GM18858 (cell line): ENCODE results near the gene CYTH1.

Experiments used
- ATAC-seq: cut with Tn5 transposase; IDR thresholded peaks from one replicate; pipeline ENCODE4 v1.9.1; 2021; ENCODE audit not compliant: unreplicated experiment

CYTH1 gene

DNA sequence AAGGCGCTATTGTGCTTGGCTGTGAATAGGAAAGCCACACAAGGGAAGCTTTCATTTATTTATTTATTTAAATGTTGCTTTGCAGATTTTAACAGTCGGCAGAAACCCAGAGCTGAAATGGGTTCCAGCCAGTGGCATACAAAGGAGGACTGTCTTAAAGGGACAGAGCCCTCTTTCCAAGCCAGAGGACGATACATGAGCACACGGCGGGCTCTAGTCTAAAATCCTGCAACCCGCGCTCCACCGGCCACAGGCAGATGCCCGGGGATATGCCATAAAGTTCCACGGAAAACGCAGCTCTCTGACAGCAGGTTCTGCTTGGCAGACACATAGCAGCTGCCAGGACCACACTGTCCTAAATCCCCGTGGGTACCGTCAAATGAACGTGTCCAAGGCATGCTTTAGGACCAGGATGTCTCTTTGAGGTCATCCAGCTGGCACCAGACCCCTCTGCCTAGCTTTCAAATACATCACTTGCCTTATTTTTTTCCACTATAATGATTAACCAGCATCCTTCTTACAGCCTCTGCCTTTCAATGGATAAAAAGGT, 64.6 kb downstream of the CYTH1 start:
- ATAC-seq: no peak

DNA sequence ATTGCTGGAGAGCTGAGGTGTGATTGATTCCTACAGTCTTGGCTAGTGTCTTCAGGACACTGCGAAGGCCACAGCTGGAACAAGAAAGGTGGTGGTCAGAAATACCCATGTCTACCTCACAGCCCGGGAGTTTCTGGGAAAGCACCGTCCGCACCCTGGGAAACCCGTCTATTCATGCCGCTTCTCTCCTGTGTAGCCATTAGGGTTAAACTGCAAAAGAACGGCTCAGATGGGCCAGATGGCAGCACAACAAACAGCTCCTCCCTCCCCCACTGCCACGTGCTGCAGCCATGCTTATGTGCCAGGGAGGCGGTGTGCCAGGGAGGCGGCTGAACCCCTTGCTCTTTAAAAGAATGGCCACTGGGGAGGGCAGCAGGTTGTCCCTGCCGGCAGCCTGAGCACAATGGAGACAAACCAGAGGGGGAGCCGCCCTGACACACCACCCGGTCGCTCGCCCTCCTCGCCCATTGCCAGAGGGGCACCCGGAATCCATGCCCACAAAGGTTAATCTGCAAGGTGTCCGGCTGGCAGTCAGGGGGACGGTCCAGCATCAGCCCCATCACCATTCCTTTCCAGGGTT, 65.2 kb downstream of the CYTH1 start:
- no peak for ATAC-seq

DNA sequence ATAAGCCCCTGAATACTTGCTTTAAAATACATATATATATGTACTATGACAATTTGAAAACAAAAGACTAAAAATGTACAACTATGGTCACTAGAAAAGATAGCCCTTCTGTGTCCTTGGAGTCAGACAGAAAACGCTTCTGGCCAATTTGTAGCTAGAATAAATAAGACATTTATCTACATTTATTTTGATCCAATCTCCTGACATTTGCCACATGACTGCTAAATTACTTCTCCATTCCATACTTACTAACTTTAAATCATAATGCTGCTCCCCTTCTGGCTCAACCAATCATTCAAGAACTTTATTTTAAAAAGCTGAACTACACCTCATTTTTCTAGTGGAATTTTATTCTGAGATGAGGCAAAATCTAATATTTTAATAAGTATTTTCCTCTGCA, 65.8 kb downstream of the CYTH1 start:
- ATAC-seq: no peak

DNA sequence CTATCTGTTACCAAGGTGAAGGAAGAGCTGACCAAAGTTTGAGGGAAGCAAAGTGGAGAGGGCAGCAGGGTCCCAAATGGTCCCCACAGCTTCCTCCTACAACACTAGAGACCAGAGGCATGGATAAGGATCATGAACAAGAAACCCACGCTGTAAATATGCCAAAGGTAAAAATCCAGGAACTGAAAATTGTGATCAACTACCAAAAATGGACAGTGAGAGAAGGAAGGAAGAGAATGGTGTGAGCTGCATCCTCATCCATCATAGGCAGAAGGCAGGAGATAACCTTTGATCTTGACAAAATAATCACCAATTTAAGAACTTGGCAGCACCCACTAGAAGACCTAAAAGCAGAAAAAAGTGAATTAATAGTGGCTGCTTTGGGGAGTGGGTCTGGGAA, 66.2 kb downstream of the CYTH1 start:
- no peak for ATAC-seq

DNA sequence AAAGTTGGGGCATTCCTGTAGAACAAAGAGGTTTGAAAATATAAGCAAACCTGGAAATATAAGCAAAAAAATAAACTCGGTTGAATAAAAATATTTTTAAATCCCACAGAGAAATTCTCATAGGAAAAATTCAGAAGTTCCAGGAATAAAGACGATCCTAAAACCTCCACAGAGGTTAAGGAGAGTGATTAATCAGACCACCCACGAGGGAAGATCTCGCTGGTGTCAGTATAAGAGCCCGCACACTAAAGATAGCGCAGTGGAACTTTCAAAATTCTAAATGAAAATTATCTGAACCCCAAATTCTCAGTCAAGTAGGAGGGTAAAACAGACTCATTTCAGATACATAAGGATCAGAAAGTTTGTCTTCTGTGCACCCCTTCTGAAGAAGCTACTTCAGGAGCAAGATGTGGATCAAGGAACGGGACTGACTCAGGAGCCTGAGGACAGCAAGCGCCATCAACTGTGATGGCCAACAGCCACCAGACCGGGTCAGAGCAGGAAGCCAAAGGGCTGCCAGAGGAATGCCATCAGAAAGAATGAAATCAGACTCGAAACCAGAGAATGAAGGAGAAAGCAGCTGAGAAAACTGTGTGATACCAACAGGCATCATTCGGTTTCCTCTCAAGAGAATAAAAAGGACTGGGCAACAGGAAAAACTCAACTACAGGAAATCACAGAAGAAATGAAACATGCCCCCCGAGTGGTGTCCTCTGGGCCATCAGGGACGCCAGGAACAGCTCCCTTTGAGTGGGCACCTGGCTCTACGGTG, 66.9 kb downstream of the CYTH1 start:
- ATAC-seq: no peak

DNA sequence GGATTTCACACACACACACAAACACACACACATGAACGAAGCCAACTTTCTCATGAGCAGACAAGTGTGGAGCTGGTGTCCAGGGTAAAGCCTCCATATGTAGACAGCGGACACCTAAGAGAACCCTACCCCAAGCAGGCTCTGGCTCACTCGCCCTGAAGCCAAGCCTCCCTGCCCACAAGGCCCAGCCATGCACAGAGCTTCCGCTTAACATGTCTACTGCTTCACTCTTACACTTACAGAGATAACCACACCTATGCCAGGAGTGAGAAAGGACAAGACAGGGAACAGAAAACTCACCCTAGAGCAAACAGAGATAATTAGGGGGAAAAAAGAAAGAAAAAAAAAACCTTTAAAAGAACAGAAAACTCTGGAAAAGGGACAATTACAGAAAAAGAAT, 67.5 kb downstream of the CYTH1 start:
- ATAC-seq: no peak

DNA sequence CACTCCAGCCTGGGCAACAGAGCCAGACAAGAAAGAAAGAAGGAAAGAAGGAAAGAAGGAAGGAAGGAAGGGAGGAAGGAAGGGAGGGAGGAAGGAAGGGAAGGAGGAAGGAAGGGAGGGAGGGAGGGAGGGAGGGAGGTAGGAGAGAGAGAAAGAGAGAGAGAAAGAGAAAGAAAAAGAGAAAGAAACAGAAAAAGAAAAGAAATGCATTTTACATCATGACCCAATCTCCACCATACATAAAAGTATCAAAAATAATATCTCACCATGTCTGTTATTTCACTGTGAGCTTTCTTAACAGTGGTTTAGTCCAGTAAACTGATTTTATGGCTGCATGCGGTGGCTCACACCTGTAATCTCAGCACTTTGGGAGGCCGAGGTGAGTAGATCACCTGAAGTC, 70.0 kb downstream of the CYTH1 start:
- ATAC-seq: no peak

DNA sequence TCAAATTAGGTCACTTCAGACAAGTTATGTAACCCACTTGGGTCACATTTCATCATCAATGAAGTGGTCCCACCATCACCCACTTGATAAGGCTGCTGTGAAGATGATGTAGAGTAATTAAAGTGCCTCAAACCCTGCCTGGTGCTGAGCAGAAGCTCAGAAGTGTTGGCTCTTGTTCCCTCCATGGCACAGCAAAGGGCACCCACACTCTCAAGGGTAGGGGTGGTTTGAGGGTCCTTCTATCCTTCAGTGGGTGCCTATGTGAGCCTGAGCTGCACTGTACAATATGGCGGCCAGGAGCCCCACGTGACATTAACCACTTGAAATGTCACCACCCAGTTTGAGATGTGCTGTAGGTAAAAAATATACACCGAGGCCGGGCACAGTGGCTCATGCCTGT, 71.5 kb downstream of the CYTH1 start:
- no peak for ATAC-seq

DNA sequence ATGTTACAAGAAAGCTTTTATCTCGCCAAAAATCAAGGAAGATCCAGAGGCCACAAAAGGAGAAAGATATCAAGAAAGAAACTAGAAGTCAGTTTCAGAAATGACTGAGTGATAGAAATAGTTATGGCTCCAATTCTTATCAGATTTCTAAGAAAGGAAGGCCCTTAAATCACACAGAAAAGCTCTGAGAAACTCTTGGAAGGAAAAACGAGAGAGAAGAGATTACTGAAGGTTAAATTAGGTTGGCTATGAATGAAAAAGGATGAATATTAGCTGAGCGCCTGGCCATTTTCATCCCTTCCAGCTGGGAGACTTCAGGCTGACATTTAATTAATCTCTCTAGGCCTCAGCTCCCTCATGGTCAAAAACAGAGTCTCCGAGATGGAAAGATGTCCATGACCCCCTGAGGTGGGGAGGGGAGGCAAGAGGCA, 72.3 kb downstream of the CYTH1 start:
- no peak for ATAC-seq

DNA sequence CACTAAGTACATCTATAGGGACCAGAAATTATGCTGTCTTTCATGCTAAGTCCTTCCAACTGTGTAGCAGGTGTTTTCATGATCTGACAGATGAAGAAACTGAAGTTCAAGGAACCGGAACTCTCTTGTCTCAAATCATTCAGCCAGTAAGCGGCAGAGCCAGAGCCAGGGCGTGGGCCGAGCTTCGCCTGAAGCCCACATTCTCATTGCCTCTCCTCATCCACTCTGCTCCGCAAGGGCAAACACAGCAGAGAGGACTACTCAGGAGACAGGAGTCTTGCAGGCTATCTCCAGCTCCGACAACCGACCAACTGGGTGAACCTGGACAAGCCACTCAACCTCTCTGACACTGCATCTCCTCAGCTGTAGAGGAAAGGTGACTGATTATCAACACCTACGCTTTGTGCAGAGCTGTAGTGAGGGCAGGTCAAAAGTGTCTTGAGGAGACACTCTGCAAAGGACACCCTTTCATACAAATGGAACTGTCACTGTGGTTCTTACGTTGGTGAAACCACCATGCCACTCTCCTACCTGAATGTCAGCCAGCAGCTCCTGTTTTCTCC, 72.9 kb downstream of the CYTH1 start:
- ATAC-seq: no peak

DNA sequence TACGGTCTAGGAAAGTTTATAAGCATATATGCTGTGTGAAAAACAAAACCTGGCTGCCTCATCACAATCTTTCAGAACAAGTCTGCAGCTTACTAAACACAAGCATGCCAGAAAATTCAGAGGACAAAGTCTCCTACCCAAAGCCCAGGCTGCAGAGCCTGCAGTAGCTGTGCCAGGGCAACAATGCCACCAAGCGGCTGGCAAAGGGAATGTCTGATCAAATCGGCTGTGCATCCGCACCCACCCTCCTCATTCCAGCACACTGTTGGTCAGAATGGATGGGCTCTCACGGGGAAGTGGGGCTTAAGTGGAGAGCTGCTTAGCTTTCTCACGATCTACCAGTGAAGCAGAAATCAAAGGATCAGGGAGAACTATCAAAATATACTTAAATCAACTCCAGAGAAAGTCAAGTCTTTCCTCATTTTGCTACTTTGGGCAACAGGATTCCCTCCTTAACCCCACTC, 73.5 kb downstream of the CYTH1 start:
- no peak for ATAC-seq

DNA sequence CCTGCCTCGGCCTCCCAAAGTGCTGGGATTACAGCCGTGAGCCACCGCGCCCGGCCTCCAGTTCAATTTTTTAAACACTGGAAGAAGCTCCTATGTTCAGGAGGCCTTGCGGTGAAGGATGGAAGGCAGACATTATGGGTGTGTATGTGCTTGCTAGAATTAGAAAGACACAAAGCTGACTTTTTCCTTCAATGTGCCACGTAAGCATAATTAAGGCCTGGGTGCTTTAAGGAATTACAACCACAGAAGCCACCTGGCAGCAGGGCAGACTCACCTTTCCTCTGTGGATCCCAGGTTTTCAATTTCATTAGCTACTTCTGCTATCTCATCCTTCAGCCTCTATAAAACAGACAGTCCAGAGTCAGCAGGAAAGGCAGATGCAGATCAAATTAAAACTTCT, 74.2 kb downstream of the CYTH1 start:
- no peak for ATAC-seq

DNA sequence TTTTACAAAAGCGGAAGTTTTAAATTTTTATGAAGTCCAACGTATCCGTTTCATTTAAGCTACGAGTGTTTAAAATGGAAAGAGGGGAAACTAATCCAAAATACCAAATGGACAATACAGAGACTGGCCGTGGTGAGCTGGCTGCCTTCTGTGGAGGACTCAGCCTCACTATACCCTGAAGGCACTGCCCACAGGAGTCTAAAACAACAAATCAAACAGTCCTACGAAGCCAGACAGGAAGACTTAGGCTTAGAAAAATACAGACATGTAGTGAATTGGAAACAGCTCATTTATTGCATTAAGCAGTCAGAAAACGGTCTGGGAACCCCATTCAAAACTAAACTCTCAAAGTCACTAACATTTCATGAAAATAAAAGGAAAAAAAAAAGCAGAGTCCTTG, 75.1 kb downstream of the CYTH1 start:
- ATAC-seq: no peak

DNA sequence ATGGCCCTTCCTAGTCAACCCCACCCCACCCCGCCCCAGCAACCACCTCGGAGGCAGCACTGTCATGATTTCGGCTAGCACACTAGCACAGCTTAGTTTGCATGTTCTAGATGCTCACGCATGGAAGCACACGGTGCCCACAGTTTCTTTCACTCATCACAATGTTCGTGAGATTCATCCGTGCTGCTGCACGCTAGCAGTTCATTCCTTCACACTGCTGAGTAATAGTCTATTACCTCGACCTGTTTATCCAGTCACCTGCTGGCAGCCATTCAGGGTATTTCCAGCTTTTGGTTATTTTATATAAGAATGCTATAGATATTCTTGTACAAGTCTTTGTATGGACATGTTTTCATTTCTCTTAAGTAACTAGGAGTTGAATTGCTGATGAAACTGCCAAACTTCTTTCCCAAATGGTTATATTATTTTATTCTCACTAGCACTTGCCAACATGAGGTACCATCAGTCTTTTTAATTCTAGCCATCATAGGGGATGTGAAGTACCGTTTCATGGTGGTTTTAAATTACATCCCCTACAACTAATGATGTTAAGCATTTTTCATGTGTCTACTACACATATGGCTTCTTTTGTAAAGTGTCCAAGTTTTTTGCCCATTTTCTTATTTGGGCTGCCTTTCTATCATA, 75.7 kb downstream of the CYTH1 start:
- ATAC-seq: peak; percentile 60

DNA sequence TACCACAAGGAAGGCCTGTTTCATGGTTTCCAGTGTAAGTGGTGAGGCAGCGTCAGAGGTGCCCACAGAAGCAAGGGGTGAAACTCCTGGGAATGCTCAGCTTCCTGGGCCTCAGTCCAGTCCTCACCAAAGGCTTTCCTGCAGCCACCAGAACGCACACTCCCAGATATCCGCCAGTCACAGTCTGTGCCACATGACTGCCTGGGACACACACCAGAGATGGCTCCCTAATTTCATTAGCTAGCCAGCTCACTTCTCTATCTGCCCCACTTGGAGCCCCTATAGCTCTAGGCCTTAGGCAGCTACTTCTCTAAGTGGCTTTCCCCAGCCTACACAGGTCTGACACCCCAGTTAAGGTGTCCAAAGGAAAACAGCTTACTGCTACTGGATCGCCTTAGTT, 77.0 kb downstream of the CYTH1 start:
- no peak for ATAC-seq

DNA sequence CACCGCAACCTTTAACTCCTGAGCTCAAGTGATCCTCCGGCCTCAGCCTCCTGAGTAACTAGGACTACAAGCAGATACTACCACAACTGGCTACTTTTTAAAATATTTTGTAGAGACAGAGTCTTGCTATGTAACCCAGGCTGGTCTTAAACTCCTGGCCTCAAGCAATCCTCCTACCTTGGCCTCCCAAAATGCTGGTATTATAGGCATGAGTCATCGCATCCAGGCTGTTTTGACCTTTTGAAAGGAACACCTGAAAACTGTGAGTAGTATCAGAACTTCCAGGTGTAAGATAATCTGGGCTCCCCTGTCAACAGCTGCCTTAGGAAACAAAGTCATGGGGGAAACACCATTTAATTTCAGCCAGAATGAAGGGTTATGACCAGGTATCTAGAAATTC, 77.5 kb downstream of the CYTH1 start:
- ATAC-seq: no peak

DNA sequence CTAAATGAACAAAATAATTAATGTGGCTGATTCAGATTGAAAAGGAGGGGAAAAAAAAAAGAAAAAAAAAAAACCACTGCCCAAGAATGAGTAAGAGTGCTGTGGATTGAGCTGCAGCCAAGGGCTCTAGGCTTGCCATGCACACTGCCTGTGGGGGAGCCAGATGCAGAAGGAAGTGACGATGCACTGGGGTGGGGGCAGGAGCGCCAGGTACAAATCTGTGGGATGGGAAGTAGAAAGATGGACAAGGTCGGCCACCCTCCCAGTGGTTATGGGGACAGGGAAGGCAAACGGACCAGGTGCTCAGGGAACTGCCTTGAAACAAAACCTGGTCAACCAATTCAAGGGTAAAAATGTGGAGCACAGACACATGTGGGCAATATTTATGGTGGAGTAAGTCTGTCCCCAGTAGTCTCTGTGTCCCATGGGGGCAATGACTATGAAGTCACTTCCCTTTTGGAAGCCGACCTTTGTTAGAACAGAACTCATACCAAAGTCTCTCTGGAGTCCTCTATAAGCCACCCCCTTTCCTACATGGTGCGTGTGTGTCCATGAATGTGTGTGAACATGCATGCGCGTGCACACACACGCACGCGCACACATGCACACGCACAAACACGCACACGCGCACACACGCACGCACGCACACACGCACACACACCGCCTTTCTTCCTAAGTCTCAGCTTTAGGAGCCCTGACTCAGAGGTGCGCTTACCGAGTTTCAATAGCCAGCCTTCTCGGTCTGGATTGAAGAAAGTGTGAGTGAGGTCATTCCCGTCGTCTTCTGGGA, 84.3 kb downstream of the CYTH1 start:
- no peak for ATAC-seq

DNA sequence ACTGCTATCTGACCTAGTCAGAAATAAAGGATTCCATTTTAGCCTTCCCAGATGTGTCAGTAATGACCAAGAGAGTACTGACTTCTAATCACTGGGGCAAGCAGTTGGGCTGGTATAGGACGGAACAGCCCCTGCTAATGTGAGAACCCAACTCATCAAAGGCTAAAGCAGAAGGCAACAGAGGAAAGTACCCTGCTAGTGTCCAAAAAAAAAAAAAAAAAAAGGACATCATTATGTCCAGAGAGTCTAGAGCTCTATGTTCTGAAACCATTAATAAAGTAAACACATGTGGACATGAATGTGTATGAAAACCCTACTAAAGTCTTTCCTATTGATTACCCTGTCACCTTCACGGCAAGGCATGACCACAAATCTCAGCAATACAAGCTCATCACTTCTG, 85.0 kb downstream of the CYTH1 start:
- ATAC-seq: no peak

DNA sequence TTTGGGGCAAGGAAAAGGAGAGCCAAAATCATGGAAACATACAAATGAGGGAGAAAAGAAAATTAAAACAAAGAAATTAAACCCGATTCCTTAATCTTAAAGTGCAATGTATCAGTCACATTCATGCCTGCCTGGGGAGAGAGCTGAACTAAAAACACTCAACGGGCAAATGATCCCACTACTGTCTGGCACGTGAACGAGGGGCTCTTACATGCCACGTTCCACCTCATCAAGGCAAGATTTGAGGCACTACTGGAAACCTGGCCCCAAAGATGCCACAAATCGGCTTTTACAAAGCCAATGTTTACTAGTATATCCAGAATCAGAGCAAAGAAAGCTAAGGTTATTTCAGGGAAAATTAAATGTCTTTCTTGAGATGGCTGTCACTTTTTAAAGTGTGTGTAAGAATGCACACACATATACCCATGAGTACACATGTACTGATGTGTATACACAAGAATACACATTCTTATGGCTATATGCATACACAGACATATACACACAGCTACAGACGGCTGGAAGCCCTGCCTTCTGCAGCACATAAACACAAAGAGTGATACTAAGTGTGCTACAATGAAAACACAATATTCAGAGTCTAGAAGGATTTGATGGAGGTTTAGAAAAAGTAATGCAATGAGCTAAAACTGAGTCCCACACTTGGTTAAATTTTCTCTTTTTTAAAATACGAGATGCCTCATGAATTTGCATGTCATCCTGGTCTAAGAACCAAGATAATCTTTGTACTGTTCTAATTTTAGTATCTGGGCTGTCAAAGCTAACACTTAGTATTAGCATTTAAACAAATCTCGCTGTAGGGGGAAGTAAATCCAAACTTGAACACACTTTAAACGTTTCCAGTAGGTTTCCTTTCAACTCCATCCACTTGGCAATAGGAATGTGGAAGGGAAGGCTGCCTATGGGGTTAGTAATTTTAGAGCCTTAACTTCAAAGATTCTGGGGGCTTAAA, 85.8 kb downstream of the CYTH1 start:
- no peak for ATAC-seq
